Measurements from ENCODE around the gene TWNK.

DNA sequence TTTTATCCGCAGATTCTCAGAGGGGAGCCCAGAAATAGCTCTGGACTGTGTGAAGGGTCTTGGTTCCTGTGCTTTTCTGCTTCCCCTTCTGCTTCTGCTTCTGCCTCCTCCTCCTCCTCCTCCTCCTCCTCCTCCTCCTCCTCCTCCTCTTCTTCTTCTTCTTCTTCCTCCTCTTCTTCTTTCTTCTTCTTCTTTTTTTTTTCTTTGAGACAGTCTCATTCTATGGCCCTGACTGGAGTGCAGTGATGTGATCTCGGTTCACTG lies 32.0 kb downstream of the TWNK start:
- TF ChIP-seq POLR2A (IDR thresholded peaks at IDR 0.05; ENCODE audit: low read length) (no peak), EP300 (IDR thresholded peaks at IDR 0.05) (no peak)
- TF ChIP-seq, protein P1, sequence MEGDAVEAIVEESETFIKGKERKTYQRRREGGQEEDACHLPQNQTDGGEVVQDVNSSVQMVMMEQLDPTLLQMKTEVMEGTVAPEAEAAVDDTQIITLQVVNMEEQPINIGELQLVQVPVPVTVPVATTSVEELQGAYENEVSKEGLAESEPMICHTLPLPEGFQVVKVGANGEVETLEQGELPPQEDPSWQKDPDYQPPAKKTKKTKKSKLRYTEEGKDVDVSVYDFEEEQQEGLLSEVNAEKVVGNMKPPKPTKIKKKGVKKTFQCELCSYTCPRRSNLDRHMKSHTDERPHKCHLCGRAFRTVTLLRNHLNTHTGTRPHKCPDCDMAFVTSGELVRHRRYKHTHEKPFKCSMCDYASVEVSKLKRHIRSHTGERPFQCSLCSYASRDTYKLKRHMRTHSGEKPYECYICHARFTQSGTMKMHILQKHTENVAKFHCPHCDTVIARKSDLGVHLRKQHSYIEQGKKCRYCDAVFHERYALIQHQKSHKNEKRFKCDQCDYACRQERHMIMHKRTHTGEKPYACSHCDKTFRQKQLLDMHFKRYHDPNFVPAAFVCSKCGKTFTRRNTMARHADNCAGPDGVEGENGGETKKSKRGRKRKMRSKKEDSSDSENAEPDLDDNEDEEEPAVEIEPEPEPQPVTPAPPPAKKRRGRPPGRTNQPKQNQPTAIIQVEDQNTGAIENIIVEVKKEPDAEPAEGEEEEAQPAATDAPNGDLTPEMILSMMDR (IDR thresholded peaks at IDR 0.05), result no peak

Data from A549 (cell line).